ENCODE measurements around the gene GSTO1. TPM values are rescaled to one million over a fixed set of nuclear protein-coding genes. Genes with fewer than 3 reads are reported as not detected.

The GSTO1 gene
- 134 TPM for total RNA-seq (2021; ENCODE audit: unreplicated experiment)
- polyA plus RNA-seq (2012; ENCODE audit: insufficient read length), result 123 TPM
- Bru-seq, nascent RNA, result percentile 93 among the genes with signal in this experiment
- BruChase-seq, experiment 1, labeled RNA remaining after a 2-hour chase, result percentile 74 among the genes with signal in this experiment
- percentile 77 among the genes with signal in this experiment for BruChase-seq, experiment 2, labeled RNA remaining after a 6-hour chase
- long read RNA-seq, transcript GSTO1-202 (6 exons, 972 nt), result major isoform, 107 of 129 reads
- long read RNA-seq, transcript GSTO1-204 (5 exons, 829 nt), result minor isoform, 6 of 129 reads
- long read RNA-seq, partial matches to known transcripts, result 3 of 129 reads
- long read RNA-seq, other reads (novel, unspliced or antisense), result 12 of 129 reads

- H3K36me3 ChIP-seq (ENCODE audit: control insufficient read depth, insufficient read depth, low read length), result peaks cover 19% of the 10 kb centered on the region
- in situ Hi-C loops (cut with HindIII; ENCODE audit: low pct_unique_long_range_greater_than_20kb, low sequenced_read_pairs) (no loop called here), intact Hi-C loops (cut with micrococcal nuclease; ENCODE audit: unreplicated experiment) (no loop called here)
- H3K4me3 ChIP-seq (ENCODE audit: low read depth in 2 of 2, low read length in 2 of 2), result peak within 1 kb of the TSS; percentile 65 to 71
- ChIA-PET POLR2A (interaction anchor here (0.5 to 0.9 kb wide), 3 partner anchors 9 to 134 kb away, joined by 3 to 17 read pairs (median 6); no protein-coding TSS in a partner anchor), CTCF (no interaction called here)
- DNase-seq (ENCODE audit: low read depth, low spot score), result no peak
- peak within 1 kb of the TSS; percentile 94 for H3K27ac ChIP-seq (ENCODE audit: low read length)
- BruUV-seq (replicated peaks), result no TSS peak
- H3K27me3 ChIP-seq (ENCODE audit: control insufficient read depth, insufficient read depth, low read length), result no peaks in the 10 kb centered on the region
- peaks cover 29% of the 10 kb centered on the region for H3K4me1 ChIP-seq (ENCODE audit: control insufficient read depth, insufficient read depth, low read length)
- ATAC-seq, result peak; percentile 96
- TF ChIP-seq SIN3A (IDR thresholded peaks at IDR 0.05; ENCODE audit: borderline replicate concordance, insufficient read depth, low read depth, low read length) (peak; percentile 34; the same call in 1 of the 2 replicates), TCF7L2 (IDR thresholded peaks at IDR 0.05; ENCODE audit: low read depth, low read length) (0 out of 2 replicates have a peak, but pooled peaks have one; percentile 3), POLR2AphosphoS5 (IDR thresholded peaks at IDR 0.05; ENCODE audit: low read depth, low read length) (peak; percentile 78), CTCF (IDR thresholded peaks at IDR 0.05) (no peak)
- H3K9me3 ChIP-seq (ENCODE audit: control insufficient read depth, insufficient read depth, low read depth, low read length), result no peaks in the 10 kb centered on the region
Observed at GRCh38 chr10:104254493-104255310, at the start of gene GSTO1. TSS of gene GSTO1 (plus strand) at chr10:104254892. CDS start at chr10:104254929, 37 bp downstream.

- intact Hi-C loops (cut with micrococcal nuclease; ENCODE audit: unreplicated experiment), result loop anchor here (1.0 to 5.0 kb wide), 2 partner anchors 163 to 321 kb away; no protein-coding TSS in a partner anchor
- no peaks in the 10 kb centered on the region for H3K36me3 ChIP-seq (ENCODE audit: control insufficient read depth, insufficient read depth, low read length)
- in situ Hi-C loops (cut with HindIII; ENCODE audit: low pct_unique_long_range_greater_than_20kb, low sequenced_read_pairs), result no loop called here
- CTCF ChIA-PET, result no interaction called here
- no TSS peak for BruUV-seq (replicated peaks)
- TF ChIP-seq POLR2AphosphoS5 (IDR thresholded peaks at IDR 0.05; ENCODE audit: low read depth, low read length) (no peak), TCF7L2 (IDR thresholded peaks at IDR 0.05; ENCODE audit: low read depth, low read length) (no peak), REST (IDR thresholded peaks at IDR 0.05; ENCODE audit: insufficient read depth in 1 of 2, low read depth in 2 of 2, low read length in 1 of 2) (no peak), SIN3A (IDR thresholded peaks at IDR 0.05; ENCODE audit: borderline replicate concordance, insufficient read depth, low read depth, low read length) (no peak), CTCF (IDR thresholded peaks at IDR 0.05) (no peak)
- POLR2A ChIA-PET, result no interaction called here
- no peaks in the 10 kb centered on the region for H3K4me1 ChIP-seq (ENCODE audit: control insufficient read depth, insufficient read depth, low read length)
- peaks cover 16% of the 10 kb centered on the region for H3K27me3 ChIP-seq (ENCODE audit: control insufficient read depth, insufficient read depth, low read length)
- H3K9me3 ChIP-seq (ENCODE audit: control insufficient read depth, insufficient read depth, low read depth, low read length), result no peaks in the 10 kb centered on the region
- no peak overlapping the region for H3K4me3 ChIP-seq (ENCODE audit: low read depth in 2 of 2, low read length in 2 of 2)
- ATAC-seq, result no peak
- DNase-seq (ENCODE audit: low read depth, low spot score), result no peak
- no peak overlapping the region for H3K27ac ChIP-seq (ENCODE audit: low read length)
Observed at GRCh38 chr10:104208730-104209129, 46.0 kb upstream of the GSTO1 start.

Measured in Panc1 (cell line).